Activated naive CD4-positive, alpha-beta T cell treated with anti-CD3 and anti-CD28 coated beads, Interleukin-2, amount 50 U/mL, for 16 hours (primary cell): ENCODE measurements around the gene PNMA8A.

ENCODE experiments used
- DNase-seq: peaks from one replicate; pipeline ENCODE4 v3.0.0-alpha.2; 2020

The PNMA8A gene

DNA sequence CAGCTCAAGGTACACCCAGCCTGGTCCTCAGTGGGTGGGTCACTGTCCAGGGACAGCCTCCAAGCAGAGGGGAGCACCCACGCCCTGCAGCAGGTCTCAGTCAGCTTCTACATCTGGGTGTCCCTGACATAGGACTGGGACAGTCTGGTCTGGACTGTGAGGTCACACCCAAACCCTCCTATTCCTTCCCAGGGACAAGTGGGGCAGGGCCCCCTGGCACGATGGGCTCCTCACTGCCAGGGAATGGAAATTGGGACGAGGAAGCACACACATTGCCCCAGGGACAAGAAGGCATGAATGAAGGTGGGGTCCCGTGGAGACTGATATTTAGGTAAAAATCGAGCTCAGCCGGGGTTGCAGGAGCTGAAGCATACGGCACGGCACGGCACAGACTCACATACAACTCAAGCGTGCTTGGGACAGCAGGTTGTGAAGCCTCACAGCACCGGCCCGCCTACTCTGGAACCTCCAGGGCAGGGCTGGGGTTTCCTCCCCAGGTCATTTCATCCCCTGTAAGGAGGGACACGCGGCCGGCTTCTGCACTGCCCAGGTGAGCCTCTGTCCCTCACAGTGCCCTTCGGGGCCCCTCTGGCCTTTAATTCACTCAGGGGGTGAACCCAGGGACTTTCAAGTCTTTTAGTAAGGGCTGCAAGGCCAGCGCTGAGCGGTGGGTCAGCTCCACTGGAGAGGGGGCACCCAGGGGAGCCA lies 20.8 kb upstream of the PNMA8A start:
- DNase-seq: no peak

DNA sequence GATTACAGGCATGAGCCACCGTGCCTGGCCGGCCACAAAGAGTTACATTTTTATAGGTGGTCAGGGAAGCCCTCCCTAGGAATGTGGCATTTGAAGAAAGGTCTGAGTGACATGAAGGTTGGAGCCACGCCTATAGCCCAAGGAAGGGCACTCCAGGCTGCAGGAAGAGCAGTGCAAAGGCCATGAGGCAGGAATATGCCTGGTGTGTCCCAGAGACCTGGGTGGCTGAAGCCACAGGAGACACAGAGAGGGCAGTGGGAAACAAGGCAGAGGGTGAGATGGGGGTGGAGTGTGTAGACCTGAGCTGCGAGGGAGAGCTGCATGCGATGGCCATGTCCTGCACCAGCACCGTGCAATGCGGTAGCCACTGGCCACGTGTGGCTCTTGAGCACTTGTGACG lies 19.4 kb upstream of the PNMA8A start:
- no peak for DNase-seq

DNA sequence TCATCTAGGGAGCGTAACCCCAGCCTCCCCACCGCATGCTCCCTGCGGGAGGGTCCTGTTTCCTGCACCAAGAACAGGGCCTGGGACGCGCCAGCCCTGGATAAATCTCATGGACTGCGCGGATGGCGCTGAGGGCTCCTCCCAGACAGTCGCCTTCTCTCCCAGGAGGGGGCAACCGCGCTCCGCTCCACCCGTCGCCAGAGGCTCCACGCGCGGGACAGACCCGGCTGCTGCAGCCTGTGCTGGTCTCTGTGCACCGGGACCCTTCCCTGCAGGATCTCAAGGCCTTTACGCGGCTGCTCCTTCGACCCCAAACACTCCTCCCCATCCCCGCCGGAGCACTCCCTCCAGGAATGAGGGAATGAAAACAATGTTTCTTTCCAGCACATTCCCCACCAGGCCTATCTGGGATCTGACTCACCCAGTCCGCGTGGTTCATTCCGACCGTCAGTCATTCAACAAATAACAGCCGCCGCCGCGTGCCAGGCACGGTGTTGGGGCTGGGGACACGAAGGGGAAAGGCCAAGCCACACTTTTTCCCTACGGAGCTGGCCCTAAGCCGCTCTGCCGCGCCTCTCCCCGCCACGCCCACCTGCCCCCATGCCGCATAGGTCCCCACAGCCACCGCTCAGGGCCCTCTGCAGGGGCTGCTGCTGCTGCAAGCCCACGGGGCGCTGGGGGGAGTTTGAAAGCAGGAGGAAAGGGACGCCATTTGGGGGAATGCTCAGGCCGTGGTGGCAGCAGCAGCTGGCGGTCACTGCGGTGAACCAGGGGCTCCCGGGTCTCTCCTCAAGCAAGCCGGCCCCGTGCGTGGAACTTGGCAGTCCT lies 18.3 kb upstream of the PNMA8A start:
- DNase-seq: peak; percentile 17

DNA sequence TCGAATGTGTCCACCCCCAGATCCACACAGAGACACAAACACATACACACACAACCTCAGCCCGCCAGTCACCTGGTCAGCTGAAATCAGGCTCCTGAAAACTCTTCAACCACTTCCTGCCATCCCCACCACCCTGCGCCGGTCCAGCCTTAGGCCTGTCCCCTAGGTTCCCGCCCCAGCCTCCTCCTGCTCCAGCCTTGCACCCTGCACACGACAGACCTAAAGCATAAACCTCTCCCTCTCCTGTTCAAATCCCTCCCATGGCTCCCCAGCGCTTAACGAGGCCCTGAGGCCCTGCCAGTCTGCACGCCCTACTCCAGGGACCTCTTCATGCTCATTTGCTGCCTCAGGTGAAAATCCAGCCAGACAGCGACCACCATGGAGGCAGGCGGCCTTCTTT lies 17.2 kb upstream of the PNMA8A start:
- no peak for DNase-seq

DNA sequence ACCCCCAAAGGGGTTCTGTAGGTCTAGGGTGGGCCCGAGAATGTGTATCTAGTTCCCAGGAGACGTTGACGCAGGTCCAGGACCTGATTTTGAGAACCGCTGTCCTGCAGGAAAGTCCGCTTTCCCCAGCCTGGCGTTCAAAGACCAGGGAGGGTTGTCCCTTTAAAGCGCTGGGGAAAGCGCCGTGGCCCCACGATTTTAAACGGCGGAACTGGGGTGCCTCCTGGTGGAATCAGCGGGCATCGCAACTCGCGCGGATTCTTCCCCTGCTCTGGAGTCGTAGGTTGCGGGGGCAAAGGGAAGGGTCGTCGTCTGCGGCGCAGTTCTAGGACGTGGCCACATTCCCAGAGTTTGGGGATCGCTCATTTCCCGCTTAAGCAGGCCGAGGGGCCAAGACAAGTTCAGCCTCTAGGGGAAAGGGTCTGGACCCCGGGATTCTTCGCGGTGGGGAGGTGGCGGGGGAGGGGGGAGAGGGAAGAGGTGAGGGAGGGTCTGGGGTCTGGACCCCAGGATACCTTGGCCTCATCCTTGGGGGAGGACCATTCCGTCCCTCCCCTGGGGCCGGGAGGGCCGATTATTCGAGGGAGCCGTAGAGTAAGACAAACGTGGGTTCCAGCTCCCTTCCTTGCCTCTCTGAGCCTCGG lies 16.6 kb upstream of the PNMA8A start:
- peak; percentile 80 for DNase-seq

DNA sequence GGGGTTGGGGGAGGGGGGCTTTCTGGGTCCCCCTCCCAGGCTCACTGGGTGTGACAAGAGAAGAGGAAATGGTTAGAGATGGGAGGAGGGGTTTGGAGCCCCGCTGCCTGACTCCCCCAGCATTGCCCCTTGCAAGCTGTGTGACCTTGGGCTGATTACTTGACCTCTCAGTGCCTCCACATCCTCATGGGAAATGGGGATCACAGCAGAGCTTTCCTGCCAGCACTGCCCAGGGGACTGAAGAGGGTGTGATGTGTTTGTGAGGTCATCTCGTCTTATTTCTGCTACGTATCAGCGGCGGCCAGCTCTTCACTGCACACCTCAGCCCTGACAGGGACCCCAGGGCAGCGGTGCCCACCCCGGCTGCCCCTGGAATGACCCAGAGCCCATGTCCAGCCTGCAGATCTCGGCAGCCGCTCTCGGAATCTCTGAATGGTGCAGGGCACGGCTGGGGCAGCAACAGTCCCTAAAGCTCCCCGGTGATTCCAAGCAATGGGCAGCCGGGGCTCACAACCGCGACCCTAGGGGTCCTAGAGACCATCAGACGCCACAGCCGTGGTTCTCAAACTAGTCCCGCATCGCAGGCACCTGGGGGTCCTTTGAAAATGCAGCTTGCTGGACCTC lies 15.9 kb upstream of the PNMA8A start:
- DNase-seq: no peak

DNA sequence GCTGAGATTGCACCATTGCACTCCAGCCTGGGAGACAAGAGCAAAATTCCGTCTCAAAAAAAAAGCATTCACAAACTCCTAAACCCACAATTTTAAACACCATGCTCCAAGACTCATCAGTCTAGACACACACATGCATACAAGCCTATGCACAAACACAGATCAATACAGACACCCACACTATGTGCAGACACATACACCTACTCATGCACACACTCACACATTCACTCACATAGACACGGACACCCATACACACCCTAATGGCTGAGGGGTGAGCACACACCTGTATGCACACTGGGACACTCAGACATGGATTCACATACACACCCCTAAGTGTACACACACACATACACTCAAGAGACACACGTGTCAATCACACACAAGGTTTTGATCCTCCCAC lies 15.0 kb upstream of the PNMA8A start:
- no peak for DNase-seq

DNA sequence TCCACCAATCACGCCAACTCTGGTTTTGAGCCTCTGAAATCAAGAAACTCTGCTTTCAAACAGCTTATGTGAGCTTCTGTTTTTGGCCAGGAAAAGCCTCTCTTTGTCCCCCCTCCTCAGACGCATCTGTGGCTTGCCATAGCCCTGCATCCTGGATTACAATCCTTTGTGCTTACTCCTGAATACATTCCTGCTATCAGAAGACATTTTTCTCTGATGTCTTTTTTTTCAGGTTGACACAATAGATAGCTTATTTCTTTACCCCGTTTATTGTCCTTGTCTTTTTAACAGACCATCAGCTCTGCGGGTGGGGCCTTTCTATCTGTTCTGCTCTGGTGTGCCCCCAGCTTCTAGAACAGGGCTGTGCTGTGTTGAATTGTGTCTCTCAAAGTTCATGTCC lies 13.3 kb upstream of the PNMA8A start:
- DNase-seq: no peak

DNA sequence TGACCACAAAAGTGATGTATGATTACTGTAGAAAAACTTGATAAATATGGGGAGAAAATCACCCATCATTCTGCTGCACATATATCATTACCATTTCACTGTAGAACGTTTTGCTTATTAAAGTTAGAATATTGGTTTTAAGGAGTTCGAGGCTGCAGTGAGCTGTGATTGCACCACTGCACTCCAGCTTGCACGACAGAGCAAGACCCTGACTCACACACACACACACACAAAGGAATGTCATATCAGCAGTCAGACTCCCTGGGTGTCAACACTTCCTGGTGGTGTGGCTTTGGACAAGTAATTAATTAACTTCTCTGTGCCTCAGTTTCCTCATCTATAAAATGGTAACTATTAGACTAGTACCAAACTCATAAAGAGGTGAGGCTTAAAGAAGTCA lies 11.3 kb upstream of the PNMA8A start:
- no peak for DNase-seq

DNA sequence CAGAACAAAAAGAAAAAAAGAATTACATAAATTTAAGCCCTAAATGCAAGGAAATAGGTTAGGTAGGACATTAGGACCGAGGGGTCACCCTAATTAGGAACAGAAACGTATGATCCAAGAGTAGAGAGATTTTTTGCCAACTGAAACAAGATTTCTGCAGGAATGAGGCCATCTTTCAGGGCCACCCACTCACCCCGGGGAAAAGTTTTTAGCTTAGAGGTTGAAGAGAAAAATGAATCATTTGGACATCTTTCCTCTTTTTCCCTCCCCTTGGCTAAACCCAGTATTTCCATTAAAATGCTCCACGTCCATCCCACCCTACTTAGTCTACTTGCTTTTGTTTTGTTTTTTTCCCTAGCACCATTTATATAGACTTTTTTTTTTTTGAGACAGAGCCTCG lies 10.6 kb upstream of the PNMA8A start:
- no peak for DNase-seq

DNA sequence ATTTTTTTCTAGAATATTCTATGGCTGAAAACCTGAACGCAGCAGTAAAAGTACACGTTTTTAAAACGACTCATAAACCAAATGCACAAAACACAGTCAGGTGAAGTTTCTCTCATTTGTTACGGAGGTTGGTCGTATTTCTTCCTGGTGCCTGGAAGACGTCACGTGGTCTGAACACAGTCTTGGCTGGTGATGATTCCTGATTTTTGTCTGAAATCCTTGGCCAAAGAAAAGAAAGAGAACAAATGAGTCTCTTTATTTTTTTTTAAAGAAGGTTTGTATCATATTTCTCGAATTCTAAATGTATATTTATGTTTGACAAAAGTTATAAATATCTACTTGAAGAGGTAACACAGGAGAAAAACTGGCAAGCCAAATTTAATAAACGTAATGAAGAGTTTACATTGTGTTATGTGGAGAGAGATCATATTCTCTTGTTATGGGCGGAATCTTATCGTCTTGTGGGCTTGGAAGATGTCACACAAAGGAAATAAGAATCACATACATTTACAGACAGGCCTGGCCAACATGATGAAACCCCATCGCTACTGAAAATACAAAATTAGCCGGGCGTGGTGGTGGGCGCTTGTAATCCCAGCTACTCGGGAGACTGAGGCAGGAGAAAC lies 10.0 kb upstream of the PNMA8A start:
- no peak for DNase-seq

DNA sequence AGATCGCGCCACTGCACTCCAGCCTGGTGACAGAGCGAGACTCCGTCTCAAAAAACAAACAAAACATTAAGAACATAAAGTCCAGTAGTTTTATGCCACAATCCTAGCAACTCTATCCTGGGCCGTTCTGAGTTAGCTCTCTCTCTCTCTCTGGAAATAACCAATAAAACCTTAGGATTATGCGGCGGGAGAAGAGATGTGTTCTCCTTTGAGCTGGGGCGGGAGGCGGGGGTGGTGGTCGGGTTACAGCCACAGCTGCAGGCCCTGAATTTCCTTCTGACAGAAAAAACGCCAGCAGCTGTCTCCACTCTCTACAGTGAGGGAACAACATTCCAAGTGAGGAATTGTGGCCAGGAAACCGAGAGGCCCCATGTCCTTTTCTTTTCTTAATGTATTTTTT lies 9.1 kb upstream of the PNMA8A start:
- DNase-seq: no peak

DNA sequence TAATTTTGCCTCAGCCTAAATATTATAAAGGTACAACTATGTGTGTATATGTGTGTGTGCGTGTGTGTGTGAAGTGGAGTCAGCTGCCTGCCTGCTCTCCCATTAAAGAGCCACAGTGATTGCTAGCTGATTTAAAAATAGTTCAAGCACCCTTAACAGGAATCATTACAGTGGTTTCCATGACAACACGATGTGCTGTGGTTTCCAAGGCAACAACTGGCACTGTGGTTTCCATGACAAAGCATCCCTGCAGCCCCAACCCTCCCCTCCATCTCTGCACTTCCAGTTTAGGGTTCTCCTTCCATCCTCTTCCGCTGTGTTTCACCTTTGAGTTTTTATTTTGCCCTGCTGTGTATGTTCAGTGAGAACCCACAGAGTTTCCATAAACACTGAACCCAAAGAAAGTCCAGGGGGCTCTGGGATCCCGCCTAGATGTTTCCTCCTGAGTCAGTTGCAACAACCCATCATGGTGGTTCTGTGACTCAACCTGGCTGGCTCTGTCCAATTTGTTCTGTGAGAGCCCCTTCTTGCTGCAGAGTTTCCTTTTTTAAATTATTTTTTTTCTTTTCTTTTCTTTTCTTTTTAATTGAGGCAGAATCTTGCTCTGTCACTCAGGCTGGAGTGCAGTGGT lies 7.1 kb upstream of the PNMA8A start:
- DNase-seq: no peak

DNA sequence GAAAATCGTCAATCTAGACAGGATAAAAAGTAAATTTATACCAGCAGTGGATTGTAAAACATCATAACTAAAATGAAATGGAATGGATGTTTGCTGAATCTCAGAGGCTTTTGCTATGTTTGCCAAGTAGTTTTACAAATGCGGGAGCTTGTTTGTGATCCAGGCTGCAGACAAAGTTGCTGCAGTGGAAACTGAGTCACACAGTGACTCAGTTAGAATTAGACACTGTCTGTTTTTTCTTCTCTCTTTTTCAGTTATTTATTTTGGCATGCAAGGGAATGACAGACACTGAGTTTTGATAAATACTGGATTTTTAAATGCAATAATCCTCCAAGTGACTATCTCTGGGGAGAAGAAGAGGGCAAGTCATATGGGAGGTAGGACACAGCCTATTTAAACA lies 4.6 kb upstream of the PNMA8A start:
- no peak for DNase-seq

DNA sequence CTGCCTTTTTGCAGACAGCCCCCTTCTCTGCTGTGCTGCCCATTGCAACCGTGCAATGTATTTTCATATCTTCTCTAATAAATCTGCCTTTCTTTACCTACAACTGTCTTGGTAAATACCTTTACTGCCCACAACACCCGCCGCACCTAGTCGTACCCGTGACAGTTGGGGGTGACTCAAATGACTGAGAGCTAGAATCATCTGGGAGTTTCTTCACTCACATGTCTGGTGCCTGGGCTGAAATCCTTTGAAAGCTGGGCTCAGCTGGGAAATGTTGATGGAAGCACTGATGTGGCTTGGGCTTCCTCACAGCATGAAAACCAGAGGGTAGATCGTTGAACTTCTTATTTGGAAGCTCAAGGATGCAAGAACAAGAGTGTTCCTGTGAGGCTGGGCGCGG lies 2.8 kb upstream of the PNMA8A start:
- no peak for DNase-seq

DNA sequence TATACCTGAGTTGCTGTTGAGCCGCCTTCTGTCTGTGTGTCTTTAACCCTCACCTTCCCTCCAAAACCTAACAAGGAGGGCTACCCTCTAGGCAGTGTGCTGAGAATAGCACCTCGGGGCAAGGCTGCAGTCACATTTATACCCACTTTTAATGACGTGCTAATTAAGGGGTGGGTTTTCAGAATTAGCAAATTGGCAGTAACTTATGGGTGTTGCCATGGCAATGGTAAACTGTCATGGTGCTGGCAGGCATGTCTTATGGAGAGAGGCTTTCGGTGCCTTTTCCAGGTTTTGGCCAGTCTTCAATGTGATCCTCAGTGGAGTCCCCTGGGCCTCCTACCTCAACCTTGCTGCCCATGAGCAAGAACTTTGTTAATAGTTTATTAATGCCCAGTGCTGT lies 1.2 kb upstream of the PNMA8A start:
- DNase-seq: no peak

DNA sequence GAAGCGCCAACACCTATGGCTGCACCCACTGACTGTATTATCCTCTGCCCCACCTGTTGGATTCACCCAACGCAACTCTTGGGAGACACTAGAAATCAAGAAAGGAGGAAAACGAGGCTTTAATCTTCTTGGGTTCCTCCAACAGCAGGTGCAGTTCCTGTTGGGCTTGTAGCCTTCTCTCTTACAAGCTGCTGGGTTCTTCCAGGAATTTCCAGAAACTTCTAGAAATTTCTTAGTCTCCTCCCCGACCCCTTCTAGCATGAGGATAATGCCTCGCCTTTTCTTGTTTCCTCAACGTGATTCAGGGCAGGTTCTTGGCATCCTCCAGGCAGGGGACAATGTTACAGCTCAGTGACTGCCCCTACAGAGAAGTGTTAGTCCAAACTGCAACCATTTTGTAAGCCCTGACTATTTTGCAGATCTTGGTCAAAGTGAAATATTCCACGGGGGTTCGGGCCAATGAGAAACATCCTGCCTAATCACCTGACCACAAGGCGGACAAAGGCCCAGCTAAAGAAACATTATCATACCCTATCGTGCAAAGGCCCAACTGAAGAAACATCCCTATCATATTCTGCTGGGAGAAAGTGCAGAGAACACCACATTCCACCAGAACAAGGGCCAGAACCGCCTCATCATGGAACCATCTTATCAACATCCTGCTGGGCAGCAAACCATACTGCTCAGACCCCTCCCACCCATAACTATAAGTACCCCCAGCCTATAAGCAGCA lies 614 bp upstream of the PNMA8A start:
- DNase-seq: no peak

DNA sequence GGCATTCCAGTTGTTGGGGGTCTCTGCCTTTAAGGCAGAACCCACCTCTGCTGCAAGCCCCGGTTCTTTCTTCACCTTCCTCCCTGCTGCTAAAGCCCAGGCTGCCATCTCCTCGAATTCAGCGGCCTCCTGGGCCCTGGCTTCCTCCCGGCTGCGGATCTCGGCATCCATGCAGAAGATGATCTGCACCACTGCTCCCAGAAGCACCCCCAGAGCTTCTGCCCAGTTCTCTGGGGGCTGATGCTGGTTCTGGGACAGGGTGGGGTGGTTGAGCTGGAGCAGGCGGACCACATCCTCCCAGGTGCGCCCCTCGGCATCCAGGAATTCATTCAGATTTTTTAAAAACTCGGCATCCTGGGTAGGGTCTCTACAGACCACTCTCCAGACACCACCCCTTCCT lies 987 bp downstream of the PNMA8A start:
- DNase-seq: no peak

DNA sequence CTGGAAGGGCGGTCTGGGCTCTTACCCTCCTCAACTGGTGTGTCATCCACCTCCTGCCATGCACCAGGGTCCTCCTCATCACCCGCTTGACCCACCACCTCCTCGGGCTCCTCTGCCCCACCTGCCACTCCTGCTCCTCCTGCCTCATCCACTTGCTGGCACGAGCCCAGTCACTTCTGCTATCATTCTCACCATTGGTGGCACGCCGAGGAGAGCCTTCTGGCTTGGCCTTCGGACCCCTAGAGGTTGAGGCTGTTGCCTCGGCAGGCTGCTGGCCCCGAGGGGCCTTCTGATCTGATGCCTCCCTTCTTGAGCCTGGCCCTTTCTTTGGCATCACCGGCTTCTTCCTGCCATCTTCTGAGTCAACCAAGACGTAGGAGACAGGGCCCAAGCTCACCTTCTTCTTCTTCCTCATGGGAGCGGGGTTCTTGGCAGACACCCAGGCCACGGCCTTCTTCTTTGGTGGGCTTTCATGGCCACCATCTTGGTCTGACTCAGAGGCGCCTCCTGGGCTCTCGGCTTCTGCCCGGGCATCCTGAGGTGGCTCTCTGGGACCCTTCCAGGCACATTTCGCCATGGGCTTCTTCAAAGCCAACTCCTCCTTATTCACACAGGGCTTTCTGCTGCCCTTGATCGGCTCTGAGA lies 1.7 kb downstream of the PNMA8A start:
- DNase-seq: no peak

DNA sequence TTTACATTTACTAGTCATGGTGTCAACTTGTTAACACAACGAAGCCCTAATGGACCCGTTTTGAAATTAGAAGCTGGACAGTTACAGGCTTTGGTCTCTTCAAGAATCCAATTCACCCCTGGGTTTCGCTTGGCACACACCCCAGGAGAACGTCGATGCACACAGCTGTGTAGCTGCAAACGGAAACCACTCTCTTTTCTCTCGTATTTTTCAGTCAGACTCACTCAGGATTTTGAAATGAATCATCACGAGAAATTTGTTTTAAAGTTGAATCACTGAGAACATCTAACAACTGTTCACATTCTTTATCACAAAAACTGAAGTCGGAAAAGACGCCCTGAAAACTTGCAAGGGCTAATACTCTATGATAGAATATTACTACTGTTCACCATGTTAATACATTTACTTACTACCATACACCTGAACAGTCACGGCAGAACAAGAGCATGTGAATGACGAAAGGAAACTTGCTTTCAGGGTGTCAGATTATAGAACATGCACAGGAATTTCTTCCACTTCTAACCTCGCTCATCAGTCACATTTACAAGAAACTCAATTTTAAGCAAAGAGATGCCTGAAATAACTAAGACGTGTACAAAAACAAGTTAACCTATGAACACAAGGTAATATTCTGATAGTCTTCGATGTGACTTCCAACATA lies 4.7 kb downstream of the PNMA8A start:
- no peak for DNase-seq

DNA sequence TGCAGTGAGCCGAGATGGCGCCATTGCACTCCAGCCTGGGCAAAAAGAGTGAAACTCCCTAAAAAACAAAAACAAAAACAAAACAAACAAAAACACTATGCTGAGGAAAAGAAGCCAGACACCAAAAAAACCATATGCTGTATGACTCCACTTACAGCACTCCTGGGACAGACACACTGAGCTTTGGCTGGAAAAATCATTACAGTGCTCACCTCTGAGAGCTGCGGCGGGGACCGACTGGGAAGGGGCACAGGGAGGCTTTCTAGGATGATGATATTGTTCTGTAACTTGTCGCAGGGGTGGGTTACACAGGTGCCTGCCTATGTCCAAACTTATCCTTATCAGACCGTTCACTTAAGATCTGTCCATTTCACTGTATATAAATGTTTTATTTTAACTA lies 7.8 kb downstream of the PNMA8A start:
- DNase-seq: no peak
